ENCODE measurements around the gene GALNT5.
"Not testable (repeated sequence)": the region's sequence is repeated elsewhere in the genome, so short reads cannot be mapped to it uniquely, and the experiment has no call there.

GALNT5 gene

DNA sequence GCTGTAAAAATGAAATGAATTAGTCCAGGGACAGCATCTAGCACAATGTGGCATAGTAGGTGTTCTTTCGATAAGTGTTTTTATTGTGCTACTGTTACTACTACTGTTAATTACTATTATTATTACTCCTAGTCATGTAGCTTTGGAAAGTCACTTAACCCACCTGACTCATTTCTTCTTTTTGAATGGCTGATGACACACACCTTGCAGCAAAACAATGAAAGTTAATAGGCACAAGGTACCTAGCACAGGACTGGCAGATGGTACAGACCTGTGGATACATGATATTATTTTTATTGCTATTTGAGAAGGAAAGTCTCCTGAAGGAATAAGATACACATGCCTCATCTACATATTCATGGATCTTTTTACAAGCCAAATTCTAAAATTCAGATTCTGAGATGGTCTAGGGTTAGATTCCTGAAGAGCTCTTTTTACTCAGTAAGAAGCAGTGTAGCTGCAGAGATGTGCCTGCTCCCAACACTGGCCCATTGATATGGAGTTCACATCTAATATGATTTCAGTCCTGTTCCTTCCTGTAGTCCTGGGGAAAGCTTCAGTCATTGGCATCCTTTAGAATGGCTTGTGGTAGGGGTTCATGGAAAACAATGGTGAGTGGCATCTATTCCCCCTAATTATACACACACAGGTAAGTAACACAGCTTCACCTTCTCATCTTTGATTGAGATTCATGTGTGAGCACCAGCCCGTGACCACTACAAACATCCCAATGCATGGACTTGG lies 76.0 kb downstream of the GALNT5 start:
- DNase-seq, result no peak

DNA sequence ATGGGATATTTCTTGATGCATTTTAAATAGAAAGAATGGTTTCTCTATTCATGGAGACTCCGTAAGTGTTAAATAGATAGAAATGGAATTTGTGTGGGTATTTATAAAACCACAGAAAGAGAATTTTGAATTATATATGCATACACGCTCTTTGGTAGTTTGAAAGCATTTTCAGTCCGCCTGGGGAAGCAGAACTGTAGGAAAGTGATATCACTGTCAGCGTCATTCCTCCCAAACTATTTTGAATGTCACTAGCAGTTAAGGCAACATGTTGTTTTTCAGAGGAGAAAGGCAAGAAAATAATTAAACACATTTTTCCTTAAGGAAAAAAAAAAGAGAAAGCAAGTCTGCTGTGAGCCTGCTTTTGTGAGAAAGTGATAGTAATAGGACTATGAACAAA lies 76.8 kb downstream of the GALNT5 start:
- DNase-seq, result no peak

DNA sequence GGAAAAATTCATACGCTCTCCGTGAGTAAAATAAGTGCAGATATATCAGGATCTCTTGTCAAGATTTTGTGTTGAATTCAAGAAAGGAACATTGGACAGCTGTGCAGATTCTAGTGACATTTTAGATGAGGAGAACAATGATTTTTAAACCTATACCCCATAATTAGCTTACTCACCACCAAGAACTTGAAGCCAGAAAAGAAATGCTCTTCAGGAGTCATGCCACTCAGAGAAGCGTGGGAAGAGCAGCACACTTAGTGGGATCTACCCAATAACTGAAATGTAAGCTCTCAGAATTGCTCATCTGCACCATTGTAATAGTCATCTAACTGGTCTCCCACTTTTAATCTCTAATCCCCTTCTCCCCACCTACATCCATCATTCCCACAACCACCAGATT lies 77.3 kb downstream of the GALNT5 start:
- DNase-seq, result no peak

DNA sequence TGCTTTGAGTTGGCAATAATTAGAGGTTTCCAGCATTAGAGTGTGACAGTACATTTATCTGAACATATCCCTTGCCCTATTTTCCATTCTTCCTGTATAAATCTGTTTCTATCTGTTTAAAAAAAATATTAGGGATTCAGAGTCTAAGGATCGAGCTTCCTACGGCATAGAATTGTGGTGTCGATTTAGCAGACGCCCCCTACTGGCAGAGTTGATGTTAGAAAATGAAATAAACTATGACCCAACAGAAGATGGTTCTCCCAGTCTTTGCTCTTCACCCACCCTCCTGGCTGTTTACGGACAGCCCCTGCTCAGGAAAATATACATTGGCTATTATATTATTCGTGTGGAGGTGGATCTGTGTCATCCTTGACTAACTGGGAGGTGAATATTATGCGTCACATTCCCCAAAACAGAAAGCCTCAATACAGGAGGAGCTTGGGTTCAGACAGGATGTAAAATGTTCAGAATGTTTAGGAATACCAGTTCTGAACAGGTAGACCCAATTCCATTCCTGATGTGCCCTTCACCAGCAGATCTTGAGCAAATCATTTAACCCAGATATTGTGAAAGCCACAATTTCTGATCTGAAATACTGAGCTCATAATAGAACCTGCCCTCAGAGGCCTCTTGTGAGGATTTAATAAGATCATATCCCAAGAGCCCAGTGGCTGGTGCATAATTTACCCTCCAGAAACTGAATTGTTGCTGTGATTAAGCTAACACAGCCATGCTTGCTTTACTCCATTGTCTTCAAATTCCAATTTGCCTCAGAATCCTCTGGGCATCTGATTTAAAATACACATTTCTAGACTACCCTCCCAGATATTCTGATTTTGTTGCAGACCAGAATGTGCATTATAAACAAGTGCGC lies 78.9 kb downstream of the GALNT5 start:
- peak; percentile 21 for DNase-seq

DNA sequence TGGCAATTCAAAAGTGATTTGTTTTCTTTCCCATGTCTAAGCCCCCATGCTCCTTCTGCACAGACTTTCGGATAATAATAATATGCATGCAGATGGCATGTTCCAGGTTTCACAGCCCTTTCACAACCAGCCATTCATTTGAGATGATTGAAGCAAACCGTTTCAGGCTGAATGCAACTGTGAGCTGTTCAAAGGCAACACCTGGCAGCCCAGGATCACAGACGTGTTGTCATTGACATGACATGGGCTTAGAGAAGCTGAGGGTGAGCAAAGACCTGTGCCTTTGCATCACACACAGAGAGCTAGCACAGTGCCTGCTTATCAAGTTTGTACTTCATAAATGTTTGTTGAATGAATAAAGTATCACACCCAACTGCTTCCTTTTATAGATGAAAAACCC lies 80.5 kb downstream of the GALNT5 start:
- peak; percentile 21 for DNase-seq

DNA sequence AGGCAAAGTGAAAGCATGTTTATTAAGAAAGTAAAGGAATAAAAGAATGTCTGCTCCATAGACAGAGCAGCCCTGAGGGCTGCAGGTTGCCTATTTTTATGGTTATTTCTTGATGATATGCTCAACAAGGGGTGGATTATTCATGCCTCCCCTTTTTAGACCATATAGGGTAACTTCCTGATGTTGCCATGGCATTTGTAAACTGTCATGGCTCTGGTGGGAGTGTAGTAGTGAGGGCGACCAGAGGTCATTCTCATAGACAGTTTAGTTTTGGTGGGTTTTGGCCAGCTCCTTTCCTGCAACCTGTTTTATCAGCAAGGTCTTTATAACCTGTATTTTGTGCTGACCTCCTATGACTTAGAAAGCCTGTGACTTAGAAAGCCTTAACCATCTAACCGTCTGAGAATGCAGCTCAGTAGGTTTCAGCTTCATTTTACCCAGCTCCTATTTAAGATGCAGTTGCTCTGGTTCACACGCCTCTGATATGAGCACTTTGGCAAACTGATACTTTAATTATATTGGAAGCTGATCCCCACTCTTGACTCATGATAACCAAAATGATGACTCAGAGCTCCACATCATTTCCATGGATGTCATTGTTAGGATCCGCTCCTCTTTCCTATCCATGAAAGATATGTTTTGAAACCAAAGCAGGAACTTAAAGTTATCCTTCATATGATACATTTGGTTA lies 82.6 kb downstream of the GALNT5 start:
- DNase-seq, result no peak

DNA sequence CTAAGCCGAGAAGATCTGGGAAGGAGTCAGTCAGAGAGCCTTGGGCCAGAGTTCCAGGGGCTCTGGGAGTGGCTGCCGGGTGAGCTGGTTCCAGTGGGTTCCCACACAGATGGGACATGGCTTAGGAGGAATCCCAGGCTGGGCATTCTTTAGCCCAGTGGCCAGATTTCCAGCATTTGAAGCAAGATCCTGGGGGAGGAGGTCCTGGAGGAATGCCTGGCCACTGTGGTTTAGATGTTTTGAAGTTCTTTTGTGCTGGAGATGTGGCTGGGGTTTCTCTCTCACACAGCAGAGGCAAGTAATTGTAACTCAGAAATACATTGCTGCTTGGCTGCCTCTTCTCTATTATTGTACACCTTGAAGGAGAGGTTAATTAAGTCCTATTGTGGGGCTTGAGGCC lies 83.9 kb downstream of the GALNT5 start:
- DNase-seq, result not testable (repeated sequence)

DNA sequence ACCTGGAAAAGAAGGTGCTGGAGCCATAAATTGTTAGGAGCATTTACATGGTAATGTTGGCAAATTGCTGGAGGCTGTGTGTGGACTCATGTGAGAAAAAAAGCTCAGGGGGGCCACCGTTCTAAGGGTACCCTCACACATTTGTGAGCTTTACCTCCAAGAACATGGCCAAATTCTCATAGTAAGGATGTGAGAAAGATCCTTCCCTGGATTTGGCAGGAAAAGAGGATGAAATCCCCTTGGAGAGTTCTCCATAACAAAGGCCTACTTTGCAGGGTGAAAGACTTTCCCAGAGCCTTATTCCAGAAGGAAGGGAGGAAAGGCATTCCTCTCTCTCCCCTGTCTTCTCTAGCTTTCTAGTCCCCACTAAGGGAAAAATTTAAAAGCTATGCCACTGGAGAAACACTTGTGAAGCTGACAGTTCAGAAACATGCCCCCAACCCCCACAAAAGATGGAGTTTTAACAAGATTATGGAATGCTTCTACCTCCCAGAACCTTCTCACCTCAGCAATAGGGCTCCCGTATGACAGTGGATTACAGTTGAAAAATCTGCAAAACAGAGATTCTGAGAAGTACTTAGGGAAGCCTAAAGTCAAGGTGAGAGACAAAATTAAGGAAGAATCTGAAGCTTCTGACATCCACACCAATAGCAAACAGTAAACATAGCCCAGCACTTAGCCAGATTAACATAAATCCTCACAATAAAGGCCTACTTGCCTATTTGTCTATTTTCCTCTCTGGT lies 88.3 kb downstream of the GALNT5 start:
- DNase-seq, result no peak

DNA sequence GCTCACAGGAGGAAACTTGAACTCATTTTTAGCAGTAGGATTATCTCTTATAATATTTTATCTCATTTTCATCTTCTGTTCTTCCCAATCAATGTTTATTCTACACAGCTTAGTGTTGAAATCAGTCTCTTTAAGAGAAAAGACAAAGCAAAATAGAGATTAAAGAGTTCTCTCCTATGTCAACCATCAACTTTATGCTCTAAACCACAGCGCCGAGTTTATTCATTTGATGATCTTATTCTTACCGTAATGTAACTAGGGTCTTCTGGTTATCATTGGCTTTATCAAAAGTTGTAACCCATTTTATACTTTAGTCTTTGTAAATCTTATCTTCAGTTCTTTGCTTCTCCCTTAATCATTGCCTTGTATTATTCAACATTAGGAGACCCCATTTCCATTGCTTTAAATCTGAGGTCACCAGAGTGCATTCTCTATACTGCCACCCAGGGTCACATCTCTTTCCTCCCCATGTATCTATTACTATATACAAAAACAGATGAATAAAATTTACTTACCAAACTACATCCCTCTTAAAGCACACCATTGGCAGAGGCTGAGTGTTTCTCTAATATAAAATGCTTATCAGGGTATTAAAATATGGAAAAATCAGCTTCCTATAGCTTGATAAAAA lies 90.9 kb downstream of the GALNT5 start:
- no peak for DNase-seq

DNA sequence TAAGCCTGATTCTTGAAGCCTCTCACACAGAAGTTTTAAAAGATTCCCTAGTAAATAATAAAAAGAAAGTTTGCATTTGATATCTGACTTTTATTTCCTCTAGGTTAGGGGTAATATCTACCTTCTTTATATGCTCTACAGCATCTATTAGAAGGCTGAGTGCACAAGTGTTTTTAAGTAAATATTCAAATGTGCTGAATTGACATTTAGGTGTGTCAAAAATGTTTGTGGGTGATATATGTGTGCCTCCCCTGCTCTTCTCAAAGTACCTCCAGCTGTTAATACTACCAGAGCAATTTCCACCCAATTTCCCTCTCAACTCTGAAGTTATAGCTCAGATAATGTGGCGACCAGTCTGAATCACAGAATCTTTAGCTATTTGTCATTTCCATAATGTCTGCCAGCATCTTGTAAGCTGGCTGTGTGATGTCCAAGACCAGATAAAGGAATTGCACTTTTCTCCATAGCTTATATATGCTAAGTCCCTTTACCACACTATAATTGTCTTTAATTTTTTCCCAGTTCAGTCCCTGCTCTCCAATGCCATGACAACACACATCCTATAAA lies 92.5 kb downstream of the GALNT5 start:
- DNase-seq, result no peak

DNA sequence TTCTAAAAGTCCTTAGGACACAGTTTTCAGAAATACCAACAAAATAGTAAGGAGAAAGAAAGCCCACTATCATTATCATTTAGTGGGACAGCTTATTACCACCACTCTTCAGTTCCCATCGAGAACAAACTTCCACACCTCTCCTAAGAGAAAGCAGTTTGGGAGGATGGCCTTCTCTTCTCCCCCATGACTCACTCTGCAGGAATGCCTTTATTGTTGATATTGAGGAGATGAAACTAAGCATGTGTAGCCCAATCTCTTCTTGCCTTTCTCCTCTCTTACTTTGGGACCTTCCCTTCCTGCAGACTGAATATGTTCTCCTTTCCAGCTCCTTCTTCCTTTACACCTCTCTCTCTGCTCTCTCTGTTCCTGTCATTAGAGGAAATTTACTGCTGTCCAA lies 98.1 kb downstream of the GALNT5 start:
- no peak for DNase-seq

DNA sequence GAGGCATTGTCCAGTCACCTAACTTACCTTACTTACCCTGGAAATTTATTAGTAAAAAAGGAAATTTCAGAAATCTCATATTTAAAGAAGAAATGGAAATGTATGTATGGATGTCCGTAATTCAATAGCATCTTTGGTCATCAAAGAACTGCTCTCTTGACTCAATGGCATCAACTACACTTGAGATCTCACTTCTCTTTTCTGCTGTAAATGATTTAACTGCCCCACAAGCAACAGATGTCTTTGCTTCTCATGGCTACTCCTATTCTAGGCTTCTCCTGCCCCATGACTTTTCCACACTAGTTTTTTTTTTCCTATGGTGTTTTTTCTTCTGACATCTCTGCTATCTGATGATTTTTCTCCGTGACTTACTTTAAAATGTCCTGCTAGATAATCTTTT lies 102.1 kb downstream of the GALNT5 start:
- no peak for DNase-seq

DNA sequence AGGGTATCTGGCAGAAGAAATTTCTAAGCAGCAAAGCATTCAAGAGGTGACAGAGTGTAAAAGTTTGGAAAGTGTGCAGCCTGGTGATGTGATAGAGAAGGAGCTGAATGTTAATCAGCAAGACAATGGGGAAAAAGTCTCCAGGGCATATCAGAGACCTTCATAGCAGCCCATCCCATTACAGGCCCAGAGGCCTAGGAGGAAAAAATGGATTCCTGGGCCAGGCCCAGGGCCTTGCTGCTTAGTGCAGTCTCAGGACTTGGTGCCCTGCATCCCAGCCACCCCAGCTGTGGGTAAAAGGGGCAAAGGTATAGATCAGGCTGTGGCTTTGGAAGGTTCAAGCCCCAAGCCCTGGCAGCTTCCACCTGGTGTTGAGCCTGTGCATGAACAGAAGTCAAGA lies 104.0 kb downstream of the GALNT5 start:
- no peak for DNase-seq

DNA sequence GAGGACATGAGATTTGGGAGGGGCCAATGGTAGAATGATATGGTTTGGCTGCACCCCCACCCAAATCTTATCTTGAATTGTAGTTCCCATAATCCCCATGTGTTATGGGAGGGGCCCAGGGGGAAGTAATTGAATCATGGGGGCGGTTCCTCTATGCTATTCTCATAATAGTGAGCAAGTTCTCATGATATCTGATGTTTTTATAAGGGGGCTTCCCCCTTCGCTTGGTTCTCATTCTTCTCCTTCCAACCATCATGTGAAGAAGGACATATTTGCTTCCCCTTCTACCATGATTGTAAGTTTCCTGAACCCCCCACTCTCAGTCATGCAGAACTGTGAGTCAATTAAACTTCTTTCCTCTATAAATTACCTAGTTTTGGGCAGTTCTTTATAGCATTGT lies 105.1 kb downstream of the GALNT5 start:
- DNase-seq, result no peak

DNA sequence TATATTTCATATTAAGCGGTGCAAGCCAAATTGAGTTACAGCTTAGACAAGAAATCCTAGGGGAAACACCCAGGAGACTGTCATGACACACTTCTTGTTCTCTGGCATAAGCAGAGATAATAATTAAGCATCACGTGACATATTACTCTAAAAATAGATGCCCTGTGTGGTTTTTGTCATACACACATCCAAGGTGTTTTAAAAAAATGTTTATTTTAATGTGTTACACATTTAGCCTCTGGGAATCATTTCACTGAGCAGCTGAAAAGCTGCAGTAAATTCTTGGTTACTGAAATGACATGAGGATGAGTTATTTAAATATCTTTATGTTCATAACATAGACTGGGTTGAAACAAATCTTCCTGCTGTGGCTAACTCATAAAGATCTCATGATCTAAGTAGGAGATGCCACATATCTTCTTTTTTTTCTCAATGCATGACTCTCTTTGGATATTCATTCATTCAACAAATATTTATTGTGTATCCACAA lies 106.2 kb downstream of the GALNT5 start:
- no peak for DNase-seq

Measured in CD4-positive, alpha-beta T cell treated with Interleukin-15 for 1 hour (primary cell).